ENCODE measurements around the gene EPS8L1. TPM values are rescaled to one million over a fixed set of nuclear protein-coding genes. Genes with fewer than 3 reads are reported as not detected.

Gene EPS8L1
- polyA plus RNA-seq, 1 of the 3 experiments (the other 2 are of a cell fraction), result 12.9 TPM

- Histone ChIP-seq H3K9me2 (no peaks in the 10 kb centered on the region), H3K27me3 (ENCODE audit: insufficient read depth) (no peaks in the 10 kb centered on the region), H3K4me3 (ENCODE audit: low read depth in 2 of 2, low read length in 1 of 2) (no peak overlapping the region), H3K27ac (ENCODE audit: low read depth in 2 of 2, low read length in 1 of 2) (no peak overlapping the region), H2AFZ (ENCODE audit: low read depth) (no peak overlapping the region), H3K4me1 (ENCODE audit: control insufficient read depth in 1 of 2, insufficient read depth in 2 of 2, low read depth in 1 of 2, low read length in 1 of 2) (no peaks in the 10 kb centered on the region), H3K9ac (no peak overlapping the region), H3K4me2 (no peak overlapping the region), H3K9me3 (no peaks in the 10 kb centered on the region), H4K20me1 (ENCODE audit: insufficient read depth) (no peaks in the 10 kb centered on the region), H3K36me3 (replicated peaks in 1 of 2; ENCODE audit: control insufficient read depth in 1 of 2, insufficient read depth in 2 of 2, low read length in 1 of 2) (peaks cover 0 to 43% of the 10 kb centered on the region in 2 experiments), H3F3A (replicated peaks; ENCODE audit: insufficient read depth) (no peaks in the 10 kb centered on the region), H3K79me2 (ENCODE audit: insufficient read depth) (no peaks in the 10 kb centered on the region)
- no peak for TF ChIP-seq ELF1 (IDR thresholded peaks at IDR 0.05)
- no peak for TF ChIP-seq RAD21 (IDR thresholded peaks at IDR 0.05; ENCODE audit: low read length)
- ChIA-PET CTCF (no interaction called here), POLR2A (no interaction called here)
- WGBS (ENCODE audit: low lambda C conversion rate), result 97% methylated on average over 22 of the region's 30 CpGs
- no peak for DNase-seq
These were observed 30.6 kb upstream of the EPS8L1 start for GRCh38 chr19:55044771-55045716.

GRCh38 chr19:55046975-55047622, 28.6 kb upstream of the EPS8L1 start:
- no peaks in the 10 kb centered on the region for H3F3A ChIP-seq (replicated peaks; ENCODE audit: insufficient read depth)
- H3K4me1 ChIP-seq (ENCODE audit: control insufficient read depth in 1 of 2, insufficient read depth in 2 of 2, low read depth in 1 of 2, low read length in 1 of 2), result no peaks in the 10 kb centered on the region
- no peak overlapping the region for H2AFZ ChIP-seq (ENCODE audit: low read depth)
- H3K9me2 ChIP-seq, result no peaks in the 10 kb centered on the region
- no peaks in the 10 kb centered on the region for H4K20me1 ChIP-seq (ENCODE audit: insufficient read depth)
- H3K79me2 ChIP-seq (ENCODE audit: insufficient read depth), result no peaks in the 10 kb centered on the region
- no peaks in the 10 kb centered on the region for H3K27me3 ChIP-seq (ENCODE audit: insufficient read depth)
- no peaks in the 10 kb centered on the region for H3K9me3 ChIP-seq
- POLR2A ChIA-PET, result no interaction called here
- DNase-seq, result no peak
- no peak overlapping the region for H3K4me3 ChIP-seq (ENCODE audit: low read depth in 2 of 2, low read length in 1 of 2)
- peaks cover 0 to 46% of the 10 kb centered on the region in 2 experiments for H3K36me3 ChIP-seq (replicated peaks in 1 of 2; ENCODE audit: control insufficient read depth in 1 of 2, insufficient read depth in 2 of 2, low read length in 1 of 2)
- 94% methylated on average over 14 of the region's 17 CpGs for WGBS (ENCODE audit: low lambda C conversion rate)
- no peak overlapping the region for H3K9ac ChIP-seq
- no peak overlapping the region for H3K27ac ChIP-seq (ENCODE audit: low read depth in 2 of 2, low read length in 1 of 2)
- no peak for TF ChIP-seq CHD2 (IDR thresholded peaks at IDR 0.05; ENCODE audit: low read length, partially characterized antibody)
- TF ChIP-seq NFIC (IDR thresholded peaks at IDR 0.05; ENCODE audit: borderline replicate concordance), result no peak
- TF ChIP-seq ZBTB33 (IDR thresholded peaks at IDR 0.05; ENCODE audit: borderline replicate concordance, low read depth), result no peak
- TF ChIP-seq SMC3 (IDR thresholded peaks at IDR 0.05; ENCODE audit: low read depth, low read length), result no peak
- TF ChIP-seq MXI1 (IDR thresholded peaks at IDR 0.05; ENCODE audit: low read depth, low read length), result no peak
- no peak for TF ChIP-seq FOXJ3 (CRISPR knock-in tag; IDR thresholded peaks at IDR 0.05)
- TF ChIP-seq FOXM1 (IDR thresholded peaks at IDR 0.05; ENCODE audit: low read depth), result no peak
- TF ChIP-seq PBX3 (IDR thresholded peaks at IDR 0.05), result no peak
- TF ChIP-seq IRF3 (IDR thresholded peaks at IDR 0.05; ENCODE audit: low read depth, low read length), result no peak
- no peak for TF ChIP-seq NRF1 (IDR thresholded peaks at IDR 0.05; ENCODE audit: low read depth, low read length)
- no peak for TF ChIP-seq RAD21 (IDR thresholded peaks at IDR 0.05; ENCODE audit: low read length)
- TF ChIP-seq GABPA (IDR thresholded peaks at IDR 0.05; ENCODE audit: low read depth), result no peak
- no peak for TF ChIP-seq TAF1 (IDR thresholded peaks at IDR 0.05; ENCODE audit: borderline replicate concordance, low read depth, low read length)
- TF ChIP-seq RCOR1 (IDR thresholded peaks at IDR 0.05; ENCODE audit: low read length), result no peak
- TF ChIP-seq USF1 (IDR thresholded peaks at IDR 0.05; ENCODE audit: borderline replicate concordance, low read depth), result no peak
- CTCF ChIA-PET, result interaction anchor here (0.6 kb wide), 1 partner anchor 458 kb away, joined by 3 read pairs; no protein-coding TSS in a partner anchor
- H3K4me2 ChIP-seq, result no peak overlapping the region
